ENCODE measurements around the gene NOXRED1.

GRCh38 chr14:77469539-77469938 lies 46.2 kb upstream of the NOXRED1 start:
- TF ChIP-seq, protein P1, sequence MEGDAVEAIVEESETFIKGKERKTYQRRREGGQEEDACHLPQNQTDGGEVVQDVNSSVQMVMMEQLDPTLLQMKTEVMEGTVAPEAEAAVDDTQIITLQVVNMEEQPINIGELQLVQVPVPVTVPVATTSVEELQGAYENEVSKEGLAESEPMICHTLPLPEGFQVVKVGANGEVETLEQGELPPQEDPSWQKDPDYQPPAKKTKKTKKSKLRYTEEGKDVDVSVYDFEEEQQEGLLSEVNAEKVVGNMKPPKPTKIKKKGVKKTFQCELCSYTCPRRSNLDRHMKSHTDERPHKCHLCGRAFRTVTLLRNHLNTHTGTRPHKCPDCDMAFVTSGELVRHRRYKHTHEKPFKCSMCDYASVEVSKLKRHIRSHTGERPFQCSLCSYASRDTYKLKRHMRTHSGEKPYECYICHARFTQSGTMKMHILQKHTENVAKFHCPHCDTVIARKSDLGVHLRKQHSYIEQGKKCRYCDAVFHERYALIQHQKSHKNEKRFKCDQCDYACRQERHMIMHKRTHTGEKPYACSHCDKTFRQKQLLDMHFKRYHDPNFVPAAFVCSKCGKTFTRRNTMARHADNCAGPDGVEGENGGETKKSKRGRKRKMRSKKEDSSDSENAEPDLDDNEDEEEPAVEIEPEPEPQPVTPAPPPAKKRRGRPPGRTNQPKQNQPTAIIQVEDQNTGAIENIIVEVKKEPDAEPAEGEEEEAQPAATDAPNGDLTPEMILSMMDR (conservative IDR thresholded peaks at IDR 0.05; ENCODE audit: low read length): no peak
- TF ChIP-seq EZH2phosphoT487 (IDR thresholded peaks at IDR 0.05; ENCODE audit: borderline replicate concordance): no peak

Data from Loucy (cell line).